OCI-LY1 (cell line): ENCODE results near the gene STAB1.
A peak's percentile ranks its signal among the peaks of the same experiment; 100 is the strongest.

Experiments
- H2AFZ ChIP-seq: fragments of 200-600 bp; sonication (generic), shearing (Covaris generic); 2 replicates; pipeline ENCODE4 v1.6.0; 2014; ENCODE audit warnings: antibody characterized with exemption, mild to moderate bottlenecking, low read length
- H3F3A ChIP-seq: fragments of 200-600 bp; sonication (generic), shearing (Covaris generic); 2 replicates; pipeline ENCODE4 v1.6.0; 2014; ENCODE audit warnings: mild to moderate bottlenecking, antibody characterized with exemption, low read length, moderate library complexity; ENCODE audit not compliant: insufficient read depth
- H3K27ac ChIP-seq: fragments of 200-600 bp; sonication (generic); 2 replicates; pipeline ENCODE4 v1.5.1; 2014; ENCODE audit warnings: low read length, mixed run types, mild to moderate bottlenecking, low read depth; ENCODE audit not compliant: poor library complexity, severe bottlenecking
- H3K27me3 ChIP-seq: fragments of 200-600 bp; sonication (generic); 2 replicates; pipeline ENCODE4 v1.6.0; 2014; ENCODE audit warnings: antibody characterized with exemption, mild to moderate bottlenecking, low read length, moderate library complexity; ENCODE audit not compliant: insufficient read depth
- H3K36me3 ChIP-seq: fragments of 200-600 bp; sonication (generic); 2 replicates; pipeline ENCODE4 v1.6.1; 2014; ENCODE audit warnings: mild to moderate bottlenecking, antibody characterized with exemption, low read length, moderate library complexity, mixed read lengths; ENCODE audit not compliant: insufficient read depth
- H3K4me1 ChIP-seq: fragments of 200-600 bp; sonication (generic); 2 replicates; pipeline ENCODE4 v1.5.1; 2014; ENCODE audit warnings: mild to moderate bottlenecking, low read length, moderate library complexity; ENCODE audit not compliant: insufficient read depth, severe bottlenecking
- H3K4me2 ChIP-seq: fragments of 200-600 bp; sonication (generic), shearing (Covaris generic); 2 replicates; pipeline ENCODE4 v1.6.1; 2014; ENCODE audit warnings: low read length
- H3K4me3 ChIP-seq: fragments of 200-600 bp; sonication (generic); 2 replicates; pipeline ENCODE4 v1.5.1; 2014; ENCODE audit warnings: low read length, low read depth, mild to moderate bottlenecking, mixed read lengths; ENCODE audit not compliant: poor library complexity, severe bottlenecking
- H3K79me2 ChIP-seq: fragments of 200-600 bp; shearing (Covaris generic); 2 replicates; pipeline ENCODE4 v1.6.1; 2016; ENCODE audit warnings: mixed run types, low read length, mixed read lengths; ENCODE audit not compliant: insufficient read depth
- H3K9ac ChIP-seq: fragments of 200-600 bp; sonication (generic), shearing (Covaris generic); 2 replicates; pipeline ENCODE4 v1.6.1; 2014; ENCODE audit warnings: mild to moderate bottlenecking, low read length, mixed read lengths
- H3K9me2 ChIP-seq: fragments of 200-600 bp; sonication (generic), shearing (Covaris generic); 2 replicates; pipeline ENCODE4 v1.6.1; 2014; ENCODE audit warnings: low read depth, mild to moderate bottlenecking, low read length, mixed read lengths
- H3K9me3 ChIP-seq: fragments of 200-600 bp; shearing (Covaris generic); 2 replicates; pipeline ENCODE4 v1.6.1; 2014; ENCODE audit warnings: low read length, mixed read lengths
- H4K20me1 ChIP-seq: fragments of 200-600 bp; sonication (generic), shearing (Covaris generic); 2 replicates; pipeline ENCODE4 v1.6.0; 2016; ENCODE audit warnings: mild to moderate bottlenecking, low read length; ENCODE audit not compliant: insufficient read depth
- EZH2 ChIP-seq: fragments of 200-600 bp; sonication (generic), shearing (Covaris generic); IDR thresholded peaks from 2 replicates; pipeline ENCODE4 v1.8.0; 2017; ENCODE audit warnings: borderline replicate concordance, mixed run types, mild to moderate bottlenecking, antibody characterized with exemption, low read length, moderate library complexity, mixed read lengths
- TF ChIP-seq, protein P1 (sequence below): fragments of 200-600 bp; sonication (generic), shearing (Covaris generic); IDR thresholded peaks from 2 replicates; pipeline ENCODE4 v1.5.1; 2017; ENCODE audit warnings: mild to moderate bottlenecking, antibody characterized with exemption, low read length, moderate library complexity, mixed read lengths

Gene STAB1

DNA sequence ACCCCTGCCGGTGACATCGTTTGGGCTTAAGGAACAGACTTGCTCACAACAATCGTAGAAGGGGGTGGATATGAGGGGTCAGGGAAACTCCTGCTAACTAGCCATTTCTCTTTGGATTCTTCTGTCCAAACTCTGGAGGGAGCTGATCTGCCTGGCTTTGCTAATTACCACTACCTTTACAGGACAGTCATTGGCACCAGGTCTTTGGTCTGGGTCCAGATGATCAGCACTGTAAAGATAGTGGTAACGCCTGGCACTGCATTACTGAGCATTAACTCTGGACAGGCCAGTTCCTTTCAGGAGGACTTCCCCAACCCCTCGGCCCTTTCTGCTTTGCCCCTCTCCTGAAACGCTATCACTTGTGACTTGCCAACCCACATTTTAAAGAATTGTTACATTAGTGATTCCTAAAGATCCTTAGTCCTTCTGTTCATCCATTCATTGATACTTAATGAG lies 42.1 kb downstream of the STAB1 start:
- peak overlapping the region; percentile 49 for H3K27ac ChIP-seq
- no peaks in the 10 kb centered on the region for H3K27me3 ChIP-seq
- no peaks in the 10 kb centered on the region for H3K9me3 ChIP-seq
- no peaks in the 10 kb centered on the region for H4K20me1 ChIP-seq
- peak overlapping the region; percentile 98 for H3K4me2 ChIP-seq
- H3K9ac ChIP-seq, result peak overlapping the region; percentile 99
- peak overlapping the region; percentile 97 for H3K4me3 ChIP-seq
- TF ChIP-seq, protein P1, sequence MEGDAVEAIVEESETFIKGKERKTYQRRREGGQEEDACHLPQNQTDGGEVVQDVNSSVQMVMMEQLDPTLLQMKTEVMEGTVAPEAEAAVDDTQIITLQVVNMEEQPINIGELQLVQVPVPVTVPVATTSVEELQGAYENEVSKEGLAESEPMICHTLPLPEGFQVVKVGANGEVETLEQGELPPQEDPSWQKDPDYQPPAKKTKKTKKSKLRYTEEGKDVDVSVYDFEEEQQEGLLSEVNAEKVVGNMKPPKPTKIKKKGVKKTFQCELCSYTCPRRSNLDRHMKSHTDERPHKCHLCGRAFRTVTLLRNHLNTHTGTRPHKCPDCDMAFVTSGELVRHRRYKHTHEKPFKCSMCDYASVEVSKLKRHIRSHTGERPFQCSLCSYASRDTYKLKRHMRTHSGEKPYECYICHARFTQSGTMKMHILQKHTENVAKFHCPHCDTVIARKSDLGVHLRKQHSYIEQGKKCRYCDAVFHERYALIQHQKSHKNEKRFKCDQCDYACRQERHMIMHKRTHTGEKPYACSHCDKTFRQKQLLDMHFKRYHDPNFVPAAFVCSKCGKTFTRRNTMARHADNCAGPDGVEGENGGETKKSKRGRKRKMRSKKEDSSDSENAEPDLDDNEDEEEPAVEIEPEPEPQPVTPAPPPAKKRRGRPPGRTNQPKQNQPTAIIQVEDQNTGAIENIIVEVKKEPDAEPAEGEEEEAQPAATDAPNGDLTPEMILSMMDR, result no peak
- no peaks in the 10 kb centered on the region for H3K9me2 ChIP-seq
- H3K36me3 ChIP-seq, result peaks cover 23% of the 10 kb centered on the region; the same call in 1 of the 2 replicates
- H3K79me2 ChIP-seq, result peaks cover 16% of the 10 kb centered on the region
- peaks cover 42% of the 10 kb centered on the region for H3K4me1 ChIP-seq
- H3F3A ChIP-seq, result peaks cover 16% of the 10 kb centered on the region
- no peak overlapping the region for H2AFZ ChIP-seq

DNA sequence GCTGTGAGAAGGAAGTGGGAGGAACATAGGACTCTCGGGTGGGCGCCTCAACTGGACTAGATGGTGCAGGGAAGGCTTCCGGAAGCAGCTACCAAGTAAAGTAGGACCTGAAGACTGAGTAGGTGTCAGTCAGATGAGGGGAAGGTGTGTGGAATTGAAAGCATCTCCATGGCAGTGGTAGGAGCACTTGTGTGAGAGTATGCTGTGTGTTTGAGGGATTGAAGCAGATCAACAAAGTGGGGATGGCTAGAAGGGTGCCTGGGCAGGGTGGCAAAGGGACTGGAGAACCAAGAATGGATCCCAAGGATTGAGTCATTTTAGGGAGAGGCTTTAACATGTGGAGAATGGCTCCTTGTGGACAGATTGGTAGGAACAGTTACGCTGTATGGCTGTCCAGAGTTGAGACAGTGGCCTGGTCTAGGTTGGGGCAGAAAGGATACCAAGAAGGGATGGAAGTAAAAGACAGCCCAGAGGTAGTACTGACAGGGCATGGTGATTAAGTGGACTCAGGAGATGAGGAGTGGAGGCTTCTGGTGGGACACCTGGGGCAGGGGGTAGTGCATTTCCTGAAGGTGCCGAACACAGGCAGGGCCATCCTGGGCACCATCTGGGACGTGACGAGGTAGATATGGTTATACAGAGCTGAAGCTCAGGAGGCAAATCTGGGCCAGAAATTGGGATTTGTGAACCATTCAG lies 42.7 kb downstream of the STAB1 start:
- Histone ChIP-seq H3K4me3 (peak overlapping the region; percentile 97), H3K9me2 (no peaks in the 10 kb centered on the region), H3F3A (peaks cover 16% of the 10 kb centered on the region), H3K9me3 (no peaks in the 10 kb centered on the region), H3K4me2 (peak overlapping the region; percentile 98), H3K27ac (no peak overlapping the region), H4K20me1 (no peaks in the 10 kb centered on the region), H3K27me3 (no peaks in the 10 kb centered on the region), H3K9ac (peak overlapping the region; percentile 99), H3K4me1 (peaks cover 36% of the 10 kb centered on the region), H3K79me2 (peaks cover 16% of the 10 kb centered on the region), H2AFZ (no peak overlapping the region), H3K36me3 (peaks cover 23% of the 10 kb centered on the region; the same call in 1 of the 2 replicates)
- TF ChIP-seq, protein P1, result no peak
- no peak for TF ChIP-seq EZH2

DNA sequence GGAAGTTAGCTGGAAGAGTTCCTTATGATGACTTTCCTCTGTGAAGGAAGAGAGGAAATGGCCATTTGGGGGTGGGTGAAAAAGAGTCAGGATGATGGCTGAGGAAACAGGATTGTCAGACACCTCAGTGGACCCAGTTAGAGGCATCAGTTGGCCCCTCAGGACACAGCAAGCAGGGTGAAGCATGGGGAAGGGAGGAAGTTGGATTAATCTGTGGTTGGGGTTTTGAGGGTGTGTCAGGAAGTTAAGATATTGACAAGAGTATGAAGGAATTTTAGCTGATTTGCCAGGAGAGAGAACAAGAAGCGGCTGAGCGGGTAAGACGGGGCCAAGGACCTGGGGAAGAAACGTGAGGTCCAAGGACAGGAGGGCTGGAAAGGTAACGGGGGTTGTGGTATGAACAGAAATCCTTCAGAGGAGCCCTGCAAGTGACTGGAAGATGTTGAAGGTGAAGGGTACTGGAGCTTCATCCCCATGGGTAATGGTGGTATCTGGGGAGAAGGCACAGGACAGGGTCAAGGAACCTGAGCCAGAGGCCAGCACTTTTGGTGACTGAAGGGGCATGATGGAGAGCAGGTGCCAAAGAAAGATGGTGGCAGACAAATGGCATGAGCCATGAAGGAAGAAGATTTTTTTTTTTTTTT lies 44.0 kb downstream of the STAB1 start:
- Histone ChIP-seq H4K20me1 (no peaks in the 10 kb centered on the region), H3K9me3 (no peaks in the 10 kb centered on the region), H3K4me1 (peaks cover 34% of the 10 kb centered on the region), H3K9ac (no peak overlapping the region), H3K27ac (no peak overlapping the region), H3K27me3 (no peaks in the 10 kb centered on the region), H3K4me2 (no peak overlapping the region), H3K79me2 (peaks cover 16% of the 10 kb centered on the region), H3K9me2 (no peaks in the 10 kb centered on the region), H3K4me3 (no peak overlapping the region), H3K36me3 (peaks cover 23% of the 10 kb centered on the region; the same call in 1 of the 2 replicates), H3F3A (peaks cover 16% of the 10 kb centered on the region), H2AFZ (no peak overlapping the region)
- TF ChIP-seq, protein P1, result no peak
- no peak for TF ChIP-seq EZH2
